GM21737 (cell line): Measurements from ENCODE around the gene S100A10.

Experiments used
- ATAC-seq: cut with Tn5 transposase; IDR thresholded peaks from one replicate; pipeline ENCODE4 v1.9.1; 2021; ENCODE audit warnings: mild to moderate bottlenecking, moderate library complexity; ENCODE audit not compliant: unreplicated experiment

The S100A10 gene

GRCh38 chr1:151966061-151966460 is 27.6 kb downstream of the S100A10 start:
- no peak for ATAC-seq

DNA sequence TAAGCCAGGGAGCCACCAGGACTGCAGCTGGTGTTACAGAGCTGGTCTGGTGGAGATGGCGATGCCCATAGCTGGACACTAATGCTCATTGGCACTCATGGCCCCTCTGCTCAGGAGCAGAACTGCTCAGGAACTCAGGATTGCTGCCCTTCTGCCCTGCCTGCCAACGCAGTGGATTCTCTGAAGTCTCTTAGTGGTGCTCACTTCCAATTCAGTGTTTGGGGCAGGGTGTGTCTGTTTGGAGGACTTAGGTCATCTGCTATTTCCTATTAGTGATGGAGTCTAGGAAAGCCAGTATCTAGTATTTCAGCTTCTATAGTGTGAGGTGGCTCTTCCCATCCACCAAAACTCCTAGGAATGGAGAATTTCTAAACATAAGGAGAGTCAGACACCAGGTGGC is 29.1 kb downstream of the S100A10 start:
- no peak for ATAC-seq

DNA sequence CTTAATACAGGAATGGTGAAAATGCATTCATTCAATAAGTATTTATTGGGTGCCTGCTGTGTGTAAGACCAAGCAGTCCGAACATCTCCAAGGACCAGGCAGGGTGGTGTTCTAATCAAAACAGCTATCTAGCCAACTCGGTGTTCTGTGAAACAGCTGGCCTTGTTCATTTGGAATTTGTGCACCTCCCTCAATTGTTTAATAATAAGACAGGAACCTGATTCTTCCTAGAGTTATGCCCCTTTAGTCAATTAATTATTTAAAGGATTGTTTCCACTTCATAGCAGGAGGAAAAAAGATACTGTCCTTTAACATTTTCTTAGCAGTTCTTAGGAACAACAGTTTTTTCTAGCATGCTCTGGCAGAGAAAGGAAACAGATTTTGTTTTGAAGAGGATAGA is 30.4 kb downstream of the S100A10 start:
- ATAC-seq, result no peak

- ATAC-seq, result no peak
Measured at GRCh38 chr1:151961833-151962232, 31.8 kb downstream of the S100A10 start.

DNA sequence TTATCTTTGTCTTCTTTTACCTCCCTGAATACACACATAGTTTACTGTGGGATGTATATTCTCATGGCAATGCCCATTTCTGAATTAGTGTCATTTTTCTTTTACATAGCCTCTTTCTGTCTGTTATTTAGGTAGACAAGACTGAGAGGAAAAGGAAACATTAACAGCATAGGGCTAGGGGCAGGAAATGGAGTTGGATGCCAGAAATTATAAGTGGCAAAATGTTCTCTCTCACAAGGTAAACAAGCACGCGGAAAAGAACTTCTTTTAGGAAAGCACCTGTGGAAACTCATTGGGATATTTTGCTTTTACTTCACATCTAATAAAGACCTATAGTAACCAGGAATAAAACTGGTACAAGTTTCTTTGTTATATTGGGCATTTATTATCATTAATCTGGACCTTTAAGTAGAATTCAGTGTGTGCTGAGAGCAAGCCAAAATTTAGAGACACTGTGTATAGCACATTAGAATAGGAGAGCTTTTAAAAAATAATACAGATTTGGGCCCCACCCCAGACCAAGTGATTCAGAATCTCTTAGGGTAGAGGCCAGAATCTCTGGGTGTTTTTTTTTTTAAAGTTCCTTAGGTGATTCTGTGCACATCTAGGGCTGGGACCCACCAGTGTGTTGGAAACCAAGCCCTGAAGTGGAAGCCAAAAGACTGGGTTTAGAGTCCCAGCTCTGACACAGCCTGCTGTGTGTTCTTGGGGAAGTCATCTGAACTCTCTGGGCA is 32.7 kb downstream of the S100A10 start:
- ATAC-seq, result no peak

DNA sequence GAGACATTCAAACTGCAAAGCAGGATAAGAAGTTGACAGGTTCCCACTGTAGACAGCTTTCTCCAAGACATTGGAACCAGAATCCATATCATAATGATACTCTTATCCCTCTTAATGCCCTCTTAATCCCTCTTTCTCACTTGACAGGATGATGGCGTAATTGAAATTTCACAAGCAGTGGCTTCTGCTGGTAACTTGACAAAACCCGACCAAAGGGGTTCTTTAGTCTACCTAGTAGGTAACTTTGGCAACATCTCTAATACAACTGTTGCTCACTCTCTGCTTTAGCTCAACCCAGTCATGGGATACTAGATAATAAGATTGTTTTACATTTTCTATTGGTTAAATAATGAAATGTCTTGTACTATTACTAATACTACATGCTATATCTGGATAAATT is 34.7 kb downstream of the S100A10 start:
- no peak for ATAC-seq

- ATAC-seq, result no peak
Measured at GRCh38 chr1:151956957-151957497, 36.6 kb downstream of the S100A10 start.

DNA sequence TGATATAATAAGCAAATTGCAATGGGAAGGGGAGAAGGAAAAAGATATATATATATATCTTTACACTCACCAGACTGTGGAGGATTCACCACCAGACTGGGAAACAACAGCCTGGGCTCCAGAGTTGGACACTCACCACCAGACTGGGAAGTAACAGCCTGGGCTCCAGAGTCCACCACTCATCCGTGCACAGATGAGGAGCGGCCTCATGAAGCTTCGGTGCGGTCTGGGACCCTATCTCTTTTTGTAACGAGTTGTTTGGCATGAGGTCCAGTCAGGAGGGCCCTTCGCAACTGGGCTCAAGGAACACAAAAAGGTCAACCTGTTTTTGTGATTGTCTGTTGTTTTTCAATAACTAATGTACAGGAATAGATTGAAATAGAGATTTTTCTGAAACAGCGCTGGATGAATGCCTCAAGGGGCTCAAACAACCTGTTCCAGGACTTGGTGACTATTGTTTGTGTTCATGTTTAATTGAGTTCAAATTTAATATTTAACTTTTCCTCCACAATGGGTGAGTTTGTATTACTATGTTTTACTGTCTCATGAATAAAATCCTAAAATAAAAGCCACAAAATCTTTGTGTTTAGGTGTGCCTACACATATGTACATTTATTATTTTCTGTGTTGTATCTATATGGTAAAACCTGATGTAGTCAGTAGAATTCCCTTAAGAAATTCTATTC is 40.1 kb downstream of the S100A10 start:
- ATAC-seq, result no peak

GRCh38 chr1:151952811-151953210 is 40.8 kb downstream of the S100A10 start:
- ATAC-seq, result no peak

- ATAC-seq, result no peak
Measured at GRCh38 chr1:151949371-151950193, 44.1 kb downstream of the S100A10 start.

DNA sequence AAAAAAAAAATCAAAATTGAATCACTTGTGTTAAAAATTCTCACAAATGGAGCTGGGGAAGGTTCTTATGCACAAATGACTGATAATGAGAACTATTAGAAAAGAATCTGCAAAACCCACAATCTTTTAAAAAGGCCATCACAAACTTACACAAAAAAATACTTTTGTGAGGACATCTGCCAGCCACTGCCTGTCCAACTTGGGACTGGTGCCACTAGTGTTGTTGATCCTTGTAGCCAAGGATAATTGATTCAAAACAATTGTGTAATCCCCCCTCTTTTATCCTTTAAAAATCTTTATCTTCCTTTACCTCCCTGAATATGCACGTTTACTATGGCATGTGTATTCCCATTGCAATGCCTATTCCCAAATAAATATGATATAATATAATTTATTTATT is 45.2 kb downstream of the S100A10 start:
- no peak for ATAC-seq

- ATAC-seq, result no peak
Measured at GRCh38 chr1:151947140-151947539, 46.5 kb downstream of the S100A10 start.

- no peak for ATAC-seq
Measured at GRCh38 chr1:151945725-151946722, 47.6 kb downstream of the S100A10 start.

DNA sequence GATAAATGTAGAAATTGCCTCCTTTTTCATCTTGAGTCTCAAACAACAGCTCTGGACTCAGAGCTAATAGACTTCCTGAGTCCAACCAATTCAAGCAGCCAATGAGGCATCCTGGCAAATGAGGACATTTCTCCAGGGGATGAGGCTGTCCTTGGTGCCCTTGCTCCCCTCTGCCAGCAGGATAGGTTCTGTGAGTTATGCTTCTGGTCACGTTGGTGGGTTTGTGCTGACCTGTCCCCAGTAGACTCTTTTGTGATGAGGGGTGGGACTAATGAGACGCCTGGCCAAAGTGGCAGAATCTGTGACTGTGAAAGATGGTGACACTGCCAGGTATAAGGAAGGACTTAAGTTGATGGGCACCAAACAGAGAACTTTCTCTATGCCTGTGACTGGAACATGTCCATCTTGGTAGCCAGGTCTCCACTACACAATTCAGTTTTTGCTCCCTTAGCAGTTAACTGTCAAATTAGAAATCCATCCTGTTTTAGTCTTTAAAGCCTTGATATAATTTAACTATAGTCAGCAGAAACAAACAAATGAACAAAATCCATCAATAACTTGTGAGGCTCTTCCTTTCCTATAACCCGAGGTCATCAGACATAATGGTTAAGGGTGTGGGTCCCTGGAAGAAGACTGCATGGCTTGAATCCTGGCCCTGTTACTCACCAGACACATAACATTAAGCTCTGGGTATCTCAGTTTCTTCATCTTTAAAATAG is 48.6 kb downstream of the S100A10 start:
- ATAC-seq, result no peak

- ATAC-seq, result no peak
Measured at GRCh38 chr1:151944126-151944856, 49.4 kb downstream of the S100A10 start.

DNA sequence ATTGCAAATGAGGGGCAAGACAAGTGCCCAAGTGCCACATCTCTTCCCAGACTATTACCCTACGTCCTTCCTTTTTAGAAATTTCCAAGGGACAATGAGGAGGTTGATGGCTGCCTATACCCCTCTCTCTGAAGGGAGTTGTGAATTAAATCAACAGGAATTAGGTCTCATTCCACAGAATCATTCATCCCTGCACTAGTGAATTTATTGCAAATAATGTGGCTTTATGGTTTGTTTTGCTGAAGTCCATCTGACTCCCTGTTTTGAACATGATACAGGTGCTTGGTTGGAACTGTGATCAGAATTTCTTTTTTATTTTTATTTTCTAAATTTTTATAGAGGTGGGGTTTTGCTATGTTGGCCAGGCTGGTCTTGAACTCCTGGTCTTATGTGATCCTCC is 50.1 kb downstream of the S100A10 start:
- no peak for ATAC-seq

DNA sequence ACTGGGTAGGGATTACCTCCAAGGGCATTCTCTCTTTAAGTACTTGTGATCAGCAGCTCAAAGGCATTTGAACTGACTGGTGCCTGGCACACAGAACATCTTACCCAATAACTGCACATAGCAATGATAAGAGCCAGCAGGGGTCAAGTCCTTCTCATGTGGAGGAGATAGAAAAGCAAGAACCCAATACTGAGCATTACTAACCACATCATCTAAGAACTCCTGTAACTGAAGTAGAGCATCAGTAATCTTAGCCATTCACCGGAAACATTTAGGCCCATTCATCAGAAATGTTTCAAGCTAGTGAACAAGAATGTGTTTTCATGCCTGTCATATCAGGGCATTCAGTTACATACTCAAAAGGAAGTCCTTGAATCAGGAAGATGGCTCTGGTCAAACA is 50.8 kb downstream of the S100A10 start:
- no peak for ATAC-seq

DNA sequence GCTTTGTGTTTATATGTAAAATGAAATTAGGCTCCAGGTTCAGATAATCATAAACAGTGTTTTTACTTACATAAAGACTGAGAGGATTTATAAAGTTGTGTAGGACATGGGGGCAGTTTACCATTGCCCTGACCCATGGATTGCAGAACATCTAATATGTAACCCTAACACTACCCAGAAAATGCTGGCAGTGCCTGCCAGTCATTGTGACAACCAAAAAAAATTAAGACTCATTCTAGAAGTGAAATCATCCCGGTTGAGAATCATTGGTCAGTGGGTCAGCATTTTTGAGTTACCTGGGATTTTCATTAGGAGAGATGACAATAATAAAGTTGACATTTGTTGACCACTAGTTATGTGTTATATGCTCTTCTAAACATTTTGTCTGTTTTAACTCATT is 53.1 kb downstream of the S100A10 start:
- no peak for ATAC-seq

- no peak for ATAC-seq
Measured at GRCh38 chr1:151939779-151940178, 53.9 kb downstream of the S100A10 start.
